HPDE6-E6E7 (cell line): ENCODE data around the gene PNPLA5.

Experiments used
- DNase-seq: peaks from one replicate; pipeline ENCODE4 v3.0.0; 2011; ENCODE audit warnings: missing footprints; ENCODE audit errors: extremely low spot score

PNPLA5 gene

GRCh38 chr22:43838571-43839307, 53.1 kb downstream of the PNPLA5 start:
- no peak for DNase-seq

GRCh38 chr22:43838161-43838560, 53.7 kb downstream of the PNPLA5 start:
- no peak for DNase-seq

- DNase-seq: no peak
These were observed 54.1 kb downstream of the PNPLA5 start for GRCh38 chr22:43837666-43838065.

- no peak for DNase-seq
These were observed 56.1 kb downstream of the PNPLA5 start for GRCh38 chr22:43835736-43836135.

GRCh38 chr22:43835166-43835565, 56.6 kb downstream of the PNPLA5 start:
- DNase-seq: no peak

- DNase-seq: no peak
These were observed 58.2 kb downstream of the PNPLA5 start for GRCh38 chr22:43833286-43834240.

GRCh38 chr22:43832393-43833265, 59.2 kb downstream of the PNPLA5 start:
- no peak for DNase-seq

GRCh38 chr22:43831561-43832392, 60.0 kb downstream of the PNPLA5 start:
- no peak for DNase-seq

GRCh38 chr22:43830931-43831560, 60.8 kb downstream of the PNPLA5 start:
- DNase-seq: no peak

- DNase-seq: no peak
These were observed 61.6 kb downstream of the PNPLA5 start for GRCh38 chr22:43829904-43830851.
